H9 (cell line): ENCODE data around the gene PPP2R2B. TPM values are rescaled to one million over a fixed set of nuclear protein-coding genes. Genes with fewer than 3 reads are reported as not detected.

ENCODE experiments used
- DNase-seq: peaks from one replicate; pipeline ENCODE4 v3.0.0-alpha.2; 2017
- H2AFZ ChIP-seq: one replicate; pipeline ENCODE4 v1.6.1; 2013; ENCODE audit warnings: mild to moderate bottlenecking, low read length, control low read depth, moderate library complexity
- H2AK5ac ChIP-seq: 2 replicates; pipeline ENCODE4 v1.6.1; 2013; ENCODE audit warnings: low read length, control low read depth, mixed read lengths; ENCODE audit not compliant: insufficient read length
- H2BK120ac ChIP-seq: one replicate; pipeline ENCODE4 v1.6.1; 2013; ENCODE audit warnings: low read depth, mild to moderate bottlenecking, low read length, control low read depth, inconsistent platforms; ENCODE audit not compliant: poor library complexity, severe bottlenecking
- H2BK12ac ChIP-seq: 2 replicates; pipeline ENCODE4 v1.6.1; 2013; ENCODE audit warnings: low read length, control low read depth, mixed read lengths, low read depth; ENCODE audit not compliant: insufficient read length
- H2BK15ac ChIP-seq: 2 replicates; pipeline ENCODE4 v1.6.1; 2013; ENCODE audit warnings: low read depth, low read length, control low read depth
- H2BK20ac ChIP-seq: one replicate; pipeline ENCODE4 v1.6.1; 2013; ENCODE audit warnings: low read depth, mild to moderate bottlenecking, low read length, control low read depth, inconsistent platforms; ENCODE audit not compliant: poor library complexity, severe bottlenecking
- H2BK5ac ChIP-seq: 2 replicates; pipeline ENCODE4 v1.6.1; 2013; ENCODE audit warnings: low read length, control low read depth, mixed read lengths; ENCODE audit not compliant: insufficient read length
- H3K14ac ChIP-seq: 2 replicates; pipeline ENCODE4 v1.6.1; 2013; ENCODE audit warnings: low read length, control low read depth; ENCODE audit not compliant: insufficient read depth
- H3K18ac ChIP-seq: 2 replicates; pipeline ENCODE4 v1.6.1; 2013; ENCODE audit warnings: low read depth, mild to moderate bottlenecking, mixed read lengths, low read length, control low read depth; ENCODE audit not compliant: insufficient read length
- H3K23ac ChIP-seq: 2 replicates; pipeline ENCODE4 v1.6.1; 2013; ENCODE audit warnings: low read length, control low read depth, mixed read lengths, low read depth; ENCODE audit not compliant: insufficient read length
- H3K23me2 ChIP-seq: 2 replicates; pipeline ENCODE4 v1.6.1; 2013; ENCODE audit warnings: low read depth, mild to moderate bottlenecking, mixed read lengths, low read length, control low read depth; ENCODE audit not compliant: insufficient read length, poor library complexity, severe bottlenecking
- H3K27ac ChIP-seq: 2 replicates; pipeline ENCODE4 v1.5.1; 2013; ENCODE audit warnings: low read length, control low read depth, mixed read lengths, low read depth; ENCODE audit not compliant: insufficient read length
- H3K27me3 ChIP-seq: 2 replicates; pipeline ENCODE4 v1.6.1; 2013; ENCODE audit warnings: low read length, control low read depth, inconsistent platforms; ENCODE audit not compliant: insufficient read depth
- H3K4ac ChIP-seq: 2 replicates; pipeline ENCODE4 v1.6.1; 2013; ENCODE audit warnings: low read depth, mild to moderate bottlenecking, control low read depth, inconsistent platforms, low read length, moderate library complexity
- H3K4me1 ChIP-seq: 2 replicates; pipeline ENCODE4 v1.6.1; 2013; ENCODE audit warnings: low read length, control low read depth, inconsistent platforms; ENCODE audit not compliant: insufficient read depth
- H3K4me2 ChIP-seq: 2 replicates; pipeline ENCODE4 v1.6.1; 2013; ENCODE audit warnings: low read length, control low read depth, mixed read lengths; ENCODE audit not compliant: insufficient read length, insufficient read depth
- H3K56ac ChIP-seq: 2 replicates; pipeline ENCODE4 v1.6.1; 2013; ENCODE audit warnings: low read depth, mild to moderate bottlenecking, mixed read lengths, low read length, control low read depth; ENCODE audit not compliant: insufficient read length
- H3K79me1 ChIP-seq: 2 replicates; pipeline ENCODE4 v1.6.1; 2013; ENCODE audit warnings: low read depth, mild to moderate bottlenecking, moderate library complexity, low read length, control low read depth, inconsistent platforms; ENCODE audit not compliant: insufficient read depth, poor library complexity, severe bottlenecking
- H3K79me2 ChIP-seq: 2 replicates; pipeline ENCODE4 v1.6.1; 2013; ENCODE audit warnings: low read length, control low read depth, inconsistent platforms; ENCODE audit not compliant: insufficient read depth
- H3K9ac ChIP-seq: 2 replicates; pipeline ENCODE4 v1.6.1; 2013; ENCODE audit warnings: low read length, control low read depth, mixed read lengths; ENCODE audit not compliant: insufficient read length; ENCODE audit errors: extremely low read depth
- H3K9me3 ChIP-seq: one replicate; pipeline ENCODE4 v1.6.1; 2013; ENCODE audit warnings: low read depth, low read length, inconsistent platforms; ENCODE audit not compliant: control insufficient read depth
- H3T11ph ChIP-seq: one replicate; pipeline ENCODE4 v1.6.1; 2013; ENCODE audit warnings: mild to moderate bottlenecking, low read length, control low read depth, inconsistent platforms
- H4K20me1 ChIP-seq: one replicate; pipeline ENCODE4 v1.6.1; 2013; ENCODE audit not compliant: control insufficient read depth, insufficient read length, insufficient read depth
- H4K5ac ChIP-seq: 2 replicates; pipeline ENCODE4 v1.6.1; 2013; ENCODE audit warnings: low read depth, mild to moderate bottlenecking, mixed read lengths, low read length, control low read depth; ENCODE audit not compliant: insufficient read length
- H4K8ac ChIP-seq: replicated peaks from 2 replicates; pipeline ENCODE4 v1.6.1; 2013; ENCODE audit warnings: low read length, control low read depth, mixed read lengths, low read depth; ENCODE audit not compliant: insufficient read length
- H4K91ac ChIP-seq: 2 replicates; pipeline ENCODE4 v1.6.1; 2013; ENCODE audit warnings: low read depth, mild to moderate bottlenecking, moderate library complexity, mixed read lengths, low read length, control low read depth; ENCODE audit not compliant: insufficient read length
- H3K27ac Mint-ChIP-seq, 3 experiments: 2 replicates in 2 of 3; 3 replicates in 1 of 3; pipeline ENCODE4 v1.8.0; 2020 to 2021; ENCODE audit warnings: mixed read lengths in 3 of 3, mild to moderate bottlenecking in 1 of 3, moderate library complexity in 1 of 3
- H3K27me3 Mint-ChIP-seq: 2 replicates; pipeline ENCODE4 v1.8.0; 2021; ENCODE audit warnings: low read depth, mild to moderate bottlenecking, moderate library complexity, mixed read lengths
- H3K36me3 Mint-ChIP-seq, 3 experiments: 2 replicates in 2 of 3; 3 replicates in 1 of 3; pipeline ENCODE4 v1.8.0; 2020 to 2021; ENCODE audit warnings: low read depth in 3 of 3, mixed read lengths in 3 of 3; ENCODE audit not compliant: insufficient read depth in 1 of 3
- H3K4me1 Mint-ChIP-seq, 2 experiments: 2 replicates each; pipeline ENCODE4 v1.8.0; 2020; ENCODE audit warnings: mixed read lengths in 2 of 2
- H3K4me3 Mint-ChIP-seq, 2 experiments: 2 replicates in 1 of 2; 3 replicates in 1 of 2; pipeline ENCODE4 v1.8.0; 2020 to 2021; ENCODE audit warnings: mild to moderate bottlenecking in 2 of 2, mixed read lengths in 2 of 2, moderate library complexity in 1 of 2
- H3K9me3 Mint-ChIP-seq, 2 experiments: 2 replicates in 1 of 2; 3 replicates in 1 of 2; pipeline ENCODE4 v1.8.0; 2020; ENCODE audit warnings: mild to moderate bottlenecking in 2 of 2, mixed read lengths in 2 of 2, moderate library complexity in 1 of 2
- total RNA-seq: library from RNA; stranded (reverse); gene quantifications from 2 replicates; pipeline ENCODE4 v1.2.1, GENCODE V29; 2021
- TF ChIP-seq, protein P1 (sequence below): fragments of 200-600 bp; sonication (generic); conservative IDR thresholded peaks from 3 replicates; pipeline ENCODE4 v1.8.0; 2021; ENCODE audit warnings: antibody characterized with exemption, mild to moderate bottlenecking

PPP2R2B gene
- total RNA-seq, 1 experiment from 2014 or later = 14.3 TPM

DNA sequence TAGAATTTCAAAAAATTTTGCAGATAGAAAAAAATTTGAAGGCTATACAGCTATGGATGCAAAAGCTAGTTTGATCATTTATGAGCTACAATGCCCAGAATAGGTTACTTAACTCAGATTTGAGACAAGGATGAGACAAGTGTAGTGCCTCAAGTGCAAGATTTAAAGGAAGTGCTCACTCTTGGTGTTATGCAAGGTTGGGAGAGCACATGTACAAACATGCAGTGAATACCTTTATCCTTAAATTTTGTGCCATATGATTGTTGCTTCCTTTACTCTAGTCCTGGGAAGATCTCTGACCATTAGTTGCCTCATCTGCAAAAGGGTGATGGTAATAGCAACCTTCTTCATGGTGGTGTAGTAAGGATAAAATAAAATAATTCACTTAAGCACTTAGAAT, 31.7 kb upstream of the PPP2R2B start:
- Mint-ChIP-seq H3K27me3 (no peaks in the 10 kb centered on the region), H3K36me3 (no peaks in the 10 kb centered on the region), H3K27ac (no peak overlapping the region), H3K4me1 (peaks cover 0 to 1% of the 10 kb centered on the region in 2 experiments; a peak in 2 of 4 replicates), H3K9me3 (no peaks in the 10 kb centered on the region), H3K4me3 (no peak overlapping the region)
- Histone ChIP-seq H4K91ac (no peak overlapping the region), H3K79me1 (no peaks in the 10 kb centered on the region), H3K23ac (no peak overlapping the region), H2BK5ac (no peak overlapping the region), H3T11ph (no peak overlapping the region), H3K23me2 (no peaks in the 10 kb centered on the region), H2BK12ac (no peak overlapping the region), H3K79me2 (no peaks in the 10 kb centered on the region), H3K18ac (no peak overlapping the region), H3K56ac (no peak overlapping the region), H3K4me1 (no peaks in the 10 kb centered on the region), H3K27me3 (no peaks in the 10 kb centered on the region), H3K14ac (no peak overlapping the region), H3K4ac (no peak overlapping the region), H3K9me3 (no peaks in the 10 kb centered on the region), H2BK120ac (no peak overlapping the region), H4K8ac (no peak overlapping the region), H3K9ac (no peak overlapping the region), H4K20me1 (no peaks in the 10 kb centered on the region), H2AFZ (no peak overlapping the region), H2BK20ac (no peak overlapping the region), H3K4me2 (no peak overlapping the region), H3K27ac (no peak overlapping the region), H2AK5ac (no peak overlapping the region), H2BK15ac (no peak overlapping the region), H4K5ac (no peak overlapping the region)
- TF ChIP-seq, protein P1, sequence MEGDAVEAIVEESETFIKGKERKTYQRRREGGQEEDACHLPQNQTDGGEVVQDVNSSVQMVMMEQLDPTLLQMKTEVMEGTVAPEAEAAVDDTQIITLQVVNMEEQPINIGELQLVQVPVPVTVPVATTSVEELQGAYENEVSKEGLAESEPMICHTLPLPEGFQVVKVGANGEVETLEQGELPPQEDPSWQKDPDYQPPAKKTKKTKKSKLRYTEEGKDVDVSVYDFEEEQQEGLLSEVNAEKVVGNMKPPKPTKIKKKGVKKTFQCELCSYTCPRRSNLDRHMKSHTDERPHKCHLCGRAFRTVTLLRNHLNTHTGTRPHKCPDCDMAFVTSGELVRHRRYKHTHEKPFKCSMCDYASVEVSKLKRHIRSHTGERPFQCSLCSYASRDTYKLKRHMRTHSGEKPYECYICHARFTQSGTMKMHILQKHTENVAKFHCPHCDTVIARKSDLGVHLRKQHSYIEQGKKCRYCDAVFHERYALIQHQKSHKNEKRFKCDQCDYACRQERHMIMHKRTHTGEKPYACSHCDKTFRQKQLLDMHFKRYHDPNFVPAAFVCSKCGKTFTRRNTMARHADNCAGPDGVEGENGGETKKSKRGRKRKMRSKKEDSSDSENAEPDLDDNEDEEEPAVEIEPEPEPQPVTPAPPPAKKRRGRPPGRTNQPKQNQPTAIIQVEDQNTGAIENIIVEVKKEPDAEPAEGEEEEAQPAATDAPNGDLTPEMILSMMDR = no peak
- DNase-seq = no peak
